ENCODE data around the gene OR2L5. TPM values are rescaled to one million over a fixed set of nuclear protein-coding genes. Genes with fewer than 3 reads are reported as not detected.

OR2L5 gene
- polyA plus RNA-seq, 3 donors = not detected

- no CpG with 5 or more reads among the region's 2 CpGs for WGBS (ENCODE audit: insufficient coverage)
- Histone ChIP-seq H3K27me3 (ENCODE audit: control insufficient read depth in 2 of 2, insufficient read depth in 2 of 2, low read length in 2 of 2) (no peaks in the 10 kb centered on the region), H3K79me2 (ENCODE audit: insufficient read depth, low read length) (no peaks in the 10 kb centered on the region), H4K20me1 (ENCODE audit: insufficient read depth, low read length) (no peaks in the 10 kb centered on the region), H3K4me3 (replicated peaks in 1 of 3; ENCODE audit: low read depth in 2 of 3, low read length in 3 of 3) (no peak overlapping the region), H3K36me3 (replicated peaks in 1 of 2; ENCODE audit: control insufficient read depth in 1 of 2, insufficient read depth in 2 of 2, low read length in 2 of 2) (no peaks in the 10 kb centered on the region), H3K4me1 (ENCODE audit: control insufficient read depth in 1 of 2, insufficient read depth in 2 of 2, low read length in 2 of 2) (no peaks in the 10 kb centered on the region), H3K4me2 (replicated peaks; ENCODE audit: extremely low read depth, low read length, poor library complexity, severe bottlenecking) (no peak overlapping the region), H3K9me3 (replicated peaks in 1 of 2; ENCODE audit: control insufficient read depth in 1 of 2, insufficient read depth in 1 of 2, low read length in 2 of 2) (no peaks in the 10 kb centered on the region), H2AFZ (ENCODE audit: insufficient read depth, low read depth, low read length, poor library complexity, severe bottlenecking) (no peak overlapping the region), H3K9ac (ENCODE audit: insufficient read depth, low read length, poor library complexity, severe bottlenecking) (no peak overlapping the region), H3K27ac (ENCODE audit: low read depth in 1 of 2, low read length in 2 of 2) (no peak overlapping the region)
- Mint-ChIP-seq H3K9me3 (peaks cover 0 to 6% (median 3%) of the 10 kb centered on the region in 7 donors), H3K4me1 (no peaks in the 10 kb centered on the region), H3K27me3 (ENCODE audit: low read depth in 3 of 3) (peaks cover 0 to 2% (median 0%) of the 10 kb centered on the region in 3 donors), H3K36me3 (no peaks in the 10 kb centered on the region), H3K27ac (no peak overlapping the region), H3K4me3 (no peak overlapping the region)
- intact Hi-C loops (cut with micrococcal nuclease) = no loop called here
- no peak for DNase-seq
- no peak for TF ChIP-seq CTCF (IDR thresholded peaks at IDR 0.05)
Observed at GRCh38 chr1:247998811-247999210, 14.6 kb upstream of the OR2L5 start.

GRCh38 chr1:248000169-248000568 is 13.3 kb upstream of the OR2L5 start:
- TF ChIP-seq CTCF (IDR thresholded peaks at IDR 0.05) = no peak
- Histone ChIP-seq H3K27ac (ENCODE audit: low read depth in 1 of 2, low read length in 2 of 2) (no peak overlapping the region), H4K20me1 (ENCODE audit: insufficient read depth, low read length) (no peaks in the 10 kb centered on the region), H3K36me3 (replicated peaks in 1 of 2; ENCODE audit: control insufficient read depth in 1 of 2, insufficient read depth in 2 of 2, low read length in 2 of 2) (no peaks in the 10 kb centered on the region), H3K4me1 (ENCODE audit: control insufficient read depth in 1 of 2, insufficient read depth in 2 of 2, low read length in 2 of 2) (no peaks in the 10 kb centered on the region), H3K27me3 (ENCODE audit: control insufficient read depth in 2 of 2, insufficient read depth in 2 of 2, low read length in 2 of 2) (no peaks in the 10 kb centered on the region), H3K4me3 (replicated peaks in 1 of 3; ENCODE audit: low read depth in 2 of 3, low read length in 3 of 3) (no peak overlapping the region), H3K79me2 (ENCODE audit: insufficient read depth, low read length) (no peaks in the 10 kb centered on the region), H3K9me3 (replicated peaks in 1 of 2; ENCODE audit: control insufficient read depth in 1 of 2, insufficient read depth in 1 of 2, low read length in 2 of 2) (no peaks in the 10 kb centered on the region), H2AFZ (ENCODE audit: insufficient read depth, low read depth, low read length, poor library complexity, severe bottlenecking) (no peak overlapping the region), H3K9ac (ENCODE audit: insufficient read depth, low read length, poor library complexity, severe bottlenecking) (no peak overlapping the region), H3K4me2 (replicated peaks; ENCODE audit: extremely low read depth, low read length, poor library complexity, severe bottlenecking) (no peak overlapping the region)
- peaks cover 0 to 8% (median 3%) of the 10 kb centered on the region in 7 donors for H3K9me3 Mint-ChIP-seq
- no peaks in the 10 kb centered on the region for H3K4me1 Mint-ChIP-seq
- intact Hi-C loops (cut with micrococcal nuclease) = no loop called here
- H3K27me3 Mint-ChIP-seq (ENCODE audit: low read depth in 3 of 3) = peaks cover 0 to 2% (median 0%) of the 10 kb centered on the region in 3 donors
- no peaks in the 10 kb centered on the region for H3K36me3 Mint-ChIP-seq
- H3K27ac Mint-ChIP-seq = no peak overlapping the region
- no peak overlapping the region for H3K4me3 Mint-ChIP-seq
- no peak for DNase-seq
- no CpG with 5 or more reads among the region's 1 CpG for WGBS (ENCODE audit: insufficient coverage)

All from CD14-positive monocyte (primary cell).